ENCODE data around the gene CFLAR. TPM values are rescaled to one million over a fixed set of nuclear protein-coding genes. Genes with fewer than 3 reads are reported as not detected.

CFLAR gene
- total and polyA plus RNA-seq, 9 of the 15 experiments (the other 6 are each of a cell fraction or from before 2014, with no cell fraction given), result 27.5 to 102 (median 54.0) TPM

- TF ChIP-seq HINFP (tag; conservative IDR thresholded peaks at IDR 0.05; ENCODE audit: low read depth) (no peak), GABPA (tag; conservative IDR thresholded peaks at IDR 0.05; ENCODE audit: low read depth) (no peak; the same call in 1 of the 2 replicates), ZKSCAN1 (IDR thresholded peaks at IDR 0.05; ENCODE audit: low read depth, low read length) (0 out of 2 replicates have a peak, but pooled peaks have one; percentile 23), GATAD2B (IDR thresholded peaks at IDR 0.05; ENCODE audit: borderline replicate concordance) (peak; percentile 95), E2F6 (IDR thresholded peaks at IDR 0.05; ENCODE audit: borderline replicate concordance in 1 of 2, extremely low read depth in 1 of 2, insufficient read depth in 1 of 2, insufficient read length in 1 of 2, low read depth in 1 of 2, low read length in 1 of 2, poor library complexity in 1 of 2, severe bottlenecking in 1 of 2) (peak; percentile 59 to 73), SRF (CRISPR knock-in tag; IDR thresholded peaks at IDR 0.05) (0 out of 4 replicates have a peak, but pooled peaks of 1 of the 2 experiments have one; percentile 47), L3MBTL2 (IDR thresholded peaks at IDR 0.05) (peak; percentile 72), STAT5B (CRISPR knock-in tag; IDR thresholded peaks at IDR 0.05) (no peak), EZH2 (IDR thresholded peaks at IDR 0.05; ENCODE audit: borderline replicate concordance, low read depth, low read length) (no peak), STAG1 (CRISPR knock-in tag; IDR thresholded peaks at IDR 0.05; ENCODE audit: borderline replicate concordance) (no peak), ADNP (tag; IDR thresholded peaks at IDR 0.05) (peak; percentile 67), ZNF324 (CRISPR knock-in tag; IDR thresholded peaks at IDR 0.05) (no peak; the same call in 1 of the 2 replicates), KAT7 (CRISPR knock-in tag; IDR thresholded peaks at IDR 0.05; ENCODE audit: borderline replicate concordance) (0 out of 2 replicates have a peak, but pooled peaks have one; percentile 70), MAFF (IDR thresholded peaks at IDR 0.05; ENCODE audit: low read length) (no peak), TEAD1 (CRISPR knock-in tag; IDR thresholded peaks at IDR 0.05) (peak; percentile 81 to 93), HES1 (IDR thresholded peaks at IDR 0.05; ENCODE audit: low read depth) (peak; percentile 74), MEIS2 (IDR thresholded peaks at IDR 0.05; ENCODE audit: partially characterized antibody) (peak; percentile 97), EP400 (IDR thresholded peaks at IDR 0.05) (peak; percentile 73), KDM5B (IDR thresholded peaks at IDR 0.05; ENCODE audit: insufficient replicate concordance, low read depth, low read length) (peak; percentile 27), ZNF197 (CRISPR knock-in tag; IDR thresholded peaks at IDR 0.05; ENCODE audit: low read depth) (0 out of 2 replicates have a peak, but pooled peaks have one; percentile 40), UBTF (IDR thresholded peaks at IDR 0.05; ENCODE audit: borderline replicate concordance in 1 of 2, low read depth in 2 of 2, low read length in 2 of 2) (peak; percentile 70 to 71; a peak in 2 of 4 replicates)
Measured at GRCh38 chr2:201118121-201118960, 2.4 kb downstream of the CFLAR start (continued).

All from K562 (cell line).